GM12878 (cell line): ENCODE measurements around the gene DNAJC11. TPM values are rescaled to one million over a fixed set of nuclear protein-coding genes. Genes with fewer than 3 reads are reported as not detected.

Source experiments
- ATAC-seq: fragments of 200-7000 bp; cut with Tn5 transposase; 3 replicates; pipeline ENCODE4 v1.9.1; 2020; ENCODE audit warnings: mild to moderate bottlenecking, moderate library complexity
- BruUV-seq: library from RNA; stranded (reverse); fragments of 400-500 nt; replicated peaks from 2 replicates; lab custom pipeline; 2021; lab: Mats Ljungman, UMichigan
- CTCF ChIA-PET: fragments of 300-600 bp; sonication (Branson Sonifier 250); formaldehyde crosslinking; extraction: SDS; loops from one replicate; lab custom pipeline; 2021; ENCODE audit warnings: inconsistent platforms; lab: Yijun Ruan, JAX
- POLR2A ChIA-PET: fragments of 350-600 bp; formaldehyde crosslinking; extraction: SDS; loops from one replicate; lab custom pipeline; 2021; ENCODE audit warnings: inconsistent platforms; lab: Charles Lee
- RAD21 ChIA-PET: fragments of 300-600 bp; sonication (Branson Sonifier 250); formaldehyde crosslinking; loops from one replicate; lab custom pipeline; 2023; ENCODE audit warnings: antibody characterized with exemption; ENCODE audit not compliant: unreplicated experiment; lab: Charles Lee
- SMC1A ChIA-PET: fragments of 300-600 bp; sonication (Branson Sonifier 250); formaldehyde crosslinking; loops from one replicate; lab custom pipeline; 2023; ENCODE audit not compliant: unreplicated experiment, uncharacterized antibody; lab: Charles Lee
- DNase-seq: peaks from one replicate; pipeline ENCODE4 v3.0.0-alpha.2; 2011; ENCODE audit warnings: low read depth, low spot score
- FAIRE-seq: peaks from 3 replicates; lab custom pipeline; 2011; peaks lifted over from hg19 to GRCh38; lab: Jason Lieb, UNC
- H2AFZ ChIP-seq: 2 replicates; pipeline ENCODE4 v1.6.0; 2011; ENCODE audit warnings: low read depth, low read length, control low read depth; ENCODE audit not compliant: control insufficient read depth
- H3K27ac ChIP-seq: 2 replicates; pipeline ENCODE4 v1.5.1; 2011; ENCODE audit warnings: control low read depth; ENCODE audit not compliant: control insufficient read depth, insufficient read depth
- H3K27me3 ChIP-seq, 2 experiments: replicated peaks in 1 of 2; 2 replicates each; pipeline versions ENCODE4 v1.6.0 to v1.6.1; 2011; ENCODE audit warnings: low read length in 1 of 2; ENCODE audit not compliant: control insufficient read depth in 2 of 2, insufficient read depth in 2 of 2
- H3K36me3 ChIP-seq, 2 experiments: 2 replicates each; pipeline ENCODE4 v1.5.1; 2011; ENCODE audit warnings: low read length in 1 of 2; ENCODE audit not compliant: control insufficient read depth in 2 of 2, insufficient read depth in 2 of 2
- H3K4me1 ChIP-seq: 2 replicates; pipeline ENCODE4 v1.6.1; 2011; ENCODE audit warnings: mild to moderate bottlenecking, low read length, moderate library complexity, mixed read lengths; ENCODE audit not compliant: control insufficient read depth, insufficient read depth
- H3K4me2 ChIP-seq: 2 replicates; pipeline ENCODE4 v1.6.0; 2011; ENCODE audit warnings: control low read depth; ENCODE audit not compliant: control insufficient read depth, insufficient read depth
- H3K4me3 ChIP-seq: fragments of 200-600 bp; sonication (generic); 2 replicates; pipeline ENCODE4 v1.5.1; 2016
- H3K79me2 ChIP-seq: 2 replicates; pipeline ENCODE4 v1.6.0; 2011; ENCODE audit warnings: low read length; ENCODE audit not compliant: control insufficient read depth, insufficient read depth
- H3K9ac ChIP-seq: 2 replicates; pipeline ENCODE4 v1.8.0; 2011; ENCODE audit warnings: low read length, control low read depth, mixed read lengths; ENCODE audit not compliant: control insufficient read depth, insufficient read depth
- H3K9me3 ChIP-seq: replicated peaks from 3 replicates; pipeline ENCODE4 v1.5.1; 2011; ENCODE audit warnings: mild to moderate bottlenecking, low read length; ENCODE audit not compliant: control insufficient read depth, insufficient read depth
- H4K20me1 ChIP-seq: 2 replicates; pipeline ENCODE4 v1.6.0; 2011; ENCODE audit not compliant: control insufficient read depth, insufficient read depth
- ATF7 ChIP-seq: fragments of 450-650 bp; IDR thresholded peaks from 2 replicates; pipeline ENCODE4 v1.6.1; 2016; ENCODE audit warnings: low read depth, mild to moderate bottlenecking
- CTCF ChIP-seq, 3 experiments: IDR thresholded peaks in 2 of 3; conservative IDR thresholded peaks in 1 of 3; 2 replicates each; pipeline ENCODE4 v1.5.1; 2011; ENCODE audit warnings: low read depth in 3 of 3, low read length in 3 of 3, mild to moderate bottlenecking in 3 of 3, control low read depth in 2 of 3, moderate library complexity in 2 of 3, inconsistent platforms in 1 of 3, mixed read lengths in 1 of 3; ENCODE audit not compliant: control insufficient read depth in 2 of 3, insufficient read depth in 1 of 3; ENCODE audit errors: extremely low read depth in 1 of 3
- GABPA ChIP-seq: IDR thresholded peaks from 2 replicates; pipeline ENCODE4 v1.6.1; 2014; ENCODE audit warnings: antibody characterized with exemption, low read depth, mild to moderate bottlenecking, inconsistent platforms
- GATAD2B ChIP-seq: fragments of 450-650 bp; conservative IDR thresholded peaks from 2 replicates; pipeline ENCODE4 v1.6.1; 2017; ENCODE audit warnings: low read depth, mild to moderate bottlenecking, moderate library complexity
- KLF5 ChIP-seq: fragments of 450-650 bp; IDR thresholded peaks from 2 replicates; pipeline ENCODE4 v1.6.1; 2014; ENCODE audit warnings: mild to moderate bottlenecking; ENCODE audit not compliant: partially characterized antibody
- MXI1 ChIP-seq: fragments of 150-350 bp; IDR thresholded peaks from 2 replicates; pipeline ENCODE4 v1.6.1; 2011; ENCODE audit warnings: low read depth, mild to moderate bottlenecking, inconsistent platforms, low read length, improper control_type of control experiment
- NFYB ChIP-seq: IDR thresholded peaks from 2 replicates; pipeline ENCODE4 v1.6.1; 2011; ENCODE audit warnings: low read depth, mild to moderate bottlenecking, low read length, improper control_type of control experiment, moderate library complexity; ENCODE audit not compliant: insufficient read depth
- NR2C1 ChIP-seq: fragments of 450-650 bp; IDR thresholded peaks from 2 replicates; pipeline ENCODE4 v1.6.1; 2017; ENCODE audit warnings: antibody characterized with exemption, mild to moderate bottlenecking, moderate library complexity
- NR2F1 ChIP-seq: fragments of 450-650 bp; conservative IDR thresholded peaks from 2 replicates; pipeline ENCODE4 v1.6.1; 2017; ENCODE audit warnings: mild to moderate bottlenecking
- PBX3 ChIP-seq: IDR thresholded peaks from 2 replicates; pipeline ENCODE4 v1.6.1; 2011; ENCODE audit warnings: mild to moderate bottlenecking, low read depth, low read length, moderate library complexity; ENCODE audit not compliant: insufficient replicate concordance
- RUNX3 ChIP-seq: IDR thresholded peaks from 2 replicates; pipeline ENCODE4 v1.6.1; 2012; ENCODE audit warnings: low read length, inconsistent platforms
- SIN3A ChIP-seq: IDR thresholded peaks from 2 replicates; pipeline ENCODE4 v1.6.1; 2012; ENCODE audit warnings: low read depth, low read length, improper control_type of control experiment
- TARDBP ChIP-seq: IDR thresholded peaks from 2 replicates; pipeline ENCODE4 v1.6.1; 2016; ENCODE audit warnings: borderline replicate concordance
- TCF3 ChIP-seq: IDR thresholded peaks from 2 replicates; pipeline ENCODE4 v1.6.1; 2012; ENCODE audit warnings: low read depth, mild to moderate bottlenecking, low read length, borderline replicate concordance; ENCODE audit not compliant: insufficient read depth
- ZBTB40 ChIP-seq: fragments of 450-650 bp; IDR thresholded peaks from 2 replicates; pipeline ENCODE4 v1.6.1; 2016; ENCODE audit warnings: mild to moderate bottlenecking, moderate library complexity, borderline replicate concordance
- WGBS: methylation state at CpG from one replicate; pipeline ENCODE4 v1.1.6; 2016; ENCODE audit warnings: low lambda C conversion rate; ENCODE audit not compliant: insufficient replicate concordance, insufficient coverage; ENCODE audit errors: missing lambda C conversion rate; 5-methylcytosine and 5-hydroxymethylcytosine counted together
- in situ Hi-C: fragments of 300-500 bp; cut with MboI; formaldehyde crosslinking; loops from 9 replicates; pipeline ENCODE4 v1.14.3; 2018; ENCODE audit warnings: mixed read lengths
- intact Hi-C: fragments of 100-400 bp; cut with micrococcal nuclease; formaldehyde crosslinking; loops from one replicate; pipeline ENCODE4 v1.14.2; 2022; ENCODE audit not compliant: unreplicated experiment
- polyA plus RNA-seq, 11 experiments: library from polyadenylated mRNA; depleted of rRNA in 4 of 11; unstranded in 6 of 11; stranded (reverse) in 5 of 11; fragments of >200 nt; fragmentation: Nextera tagmentation in 4 of 11; fragmentation: Illumina TruSeq in 1 of 11; extraction: Ambion mirVana in 4 of 11; extraction: Trizol in 1 of 11; gene quantifications; 1 replicate in 1 of 11; 2 replicates in 10 of 11; pipeline versions ENCODE4 v1.2.1 to v1.2.3, GENCODE V29; 2011 to 2016; ENCODE audit warnings: inconsistent platforms in 2 of 11, missing spikeins in 2 of 11, low read depth in 1 of 11
- total RNA-seq, 4 experiments: library from RNA; depleted of rRNA in 3 of 4; stranded (reverse); fragments of >200 nt in 3 of 4; fragmentation: Illumina TruSeq in 1 of 4; extraction: Trizol in 1 of 4; gene quantifications; 2 replicates each; pipeline versions ENCODE4 v1.2.1 to v1.2.3, GENCODE V29; 2013 to 2021

Gene DNAJC11
- total and polyA plus RNA-seq, 10 of the 15 experiments (the other 5 are each of a cell fraction or from before 2014, with no cell fraction given): 5.0 to 58.8 (median 39.5) TPM

GRCh38 chr1:6624710-6625583 is 76.7 kb downstream of the DNAJC11 start, which contains the start of gene THAP3:
TSS of gene THAP3 (plus strand) at chr1:6624868. CDS start at chr1:6625219, 351 bp downstream.
- peak within 1 kb of the TSS; percentile 85 for H2AFZ ChIP-seq
- ChIA-PET POLR2A (interaction anchor here (0.7 to 1.5 kb wide), 3 partner anchors 9 to 45 kb away, joined by 3 read pairs; partner anchors contain the start of genes PHF13 and ZBTB48), CTCF (interaction anchor here (0.7 to 1.7 kb wide), 2 partner anchors 22 to 44 kb away, joined by 3 to 5 read pairs; no protein-coding TSS in a partner anchor), SMC1A (interaction anchor here (0.6 to 1.3 kb wide), 4 partner anchors 11 to 68 kb away, joined by 3 to 4 read pairs (median 3); partner anchors contain the start of gene PHF13), RAD21 (interaction anchor here (0.9 to 1.5 kb wide), 4 partner anchors 9 to 71 kb away, joined by 3 to 6 read pairs (median 4); partner anchors contain the start of genes NOL9 and ZBTB48)
- intact Hi-C loops (no loop called here), in situ Hi-C loops (no loop called here)
- WGBS: 1% methylated on average over 43 of the region's 73 CpGs
- DNase-seq (peak; percentile 64), ATAC-seq (peak; percentile 94), FAIRE-seq (peak; percentile 87)
- peak within 1 kb of the TSS; percentile 58 for H3K4me3 ChIP-seq
- no peaks in the 10 kb centered on the region for H3K9me3 ChIP-seq
- no peaks in the 10 kb centered on the region for H4K20me1 ChIP-seq
- peaks cover 16% of the 10 kb centered on the region for H3K4me1 ChIP-seq
- peak within 1 kb of the TSS; percentile 78 for H3K9ac ChIP-seq
- H3K27ac ChIP-seq: peak within 1 kb of the TSS; percentile 82
- peaks cover 22% of the 10 kb centered on the region for H3K79me2 ChIP-seq
- H3K27me3 ChIP-seq: no peaks in the 10 kb centered on the region
- BruUV-seq: no TSS peak
- H3K36me3 ChIP-seq: peaks cover 6 to 15% of the 10 kb centered on the region in 2 experiments; a peak in 3 of 4 replicates
- peak within 1 kb of the TSS; percentile 92 for H3K4me2 ChIP-seq
- TF ChIP-seq ZBTB40 (no peak), CTCF (IDR thresholded peaks at IDR 0.05 in 2 of 3, conservative IDR thresholded peaks at IDR 0.05 in 1 of 3; ENCODE audit: control insufficient read depth in 2 of 3, extremely low read depth in 1 of 3, insufficient read depth in 1 of 3, low read depth in 3 of 3, low read length in 3 of 3) (peak in 2 of 3 experiments; percentile 27 to 38; a peak in 3 of 6 replicates), GATAD2B (peak; percentile 90), PBX3 (peak; percentile 70), NR2F1 (peak; percentile 74), NR2C1 (no peak; the same call in none of the 2 replicates), NFYB (peak; percentile 37; the same call in 1 of the 2 replicates), KLF5 (peak; percentile 60), GABPA (no peak), TARDBP (peak; percentile 69), ATF7 (peak; percentile 83), RUNX3 (peak; percentile 26), SIN3A (no peak), MXI1 (peak; percentile 30; the same call in 1 of the 2 replicates), TCF3 (no peak)
